SK-N-SH (cell line): Measurements from ENCODE around the gene RBMS3. TPM values are rescaled to one million over a fixed set of nuclear protein-coding genes. Genes with fewer than 3 reads are reported as not detected.
A peak's percentile ranks its signal among the peaks of the same experiment; 100 is the strongest.

Experiments used
- CTCF ChIA-PET: fragments of 300-600, 350-600 bp; formaldehyde crosslinking; extraction: SDS; loops from one replicate; lab custom pipeline; 2021; lab: Yijun Ruan, JAX
- POLR2A ChIA-PET: fragments of 350-600 bp; sonication (Branson Sonifier 250); formaldehyde crosslinking; extraction: SDS; loops from one replicate; lab custom pipeline; 2020; ENCODE audit warnings: antibody characterized with exemption, inconsistent platforms; lab: Yijun Ruan, JAX
- DNase-seq: peaks from one replicate; pipeline ENCODE4 v3.0.0; 2012
- H2AFZ ChIP-seq: fragments of 200-600 bp; sonication (generic); 2 replicates; pipeline ENCODE4 v1.8.1; 2016; ENCODE audit warnings: antibody characterized with exemption, mild to moderate bottlenecking, low read depth
- H3F3A ChIP-seq: fragments of 200-600 bp; sonication (generic); replicated peaks from 2 replicates; pipeline ENCODE3; 2016; ENCODE audit warnings: antibody characterized with exemption, mild to moderate bottlenecking; ENCODE audit not compliant: insufficient read depth
- H3K27ac ChIP-seq, 2 experiments: fragments of 200-500 bp in 1 of 2; fragments of 200-600 bp in 1 of 2; sonication (Bioruptor generic) in 1 of 2; sonication (generic), shearing (Covaris generic) in 1 of 2; 2 replicates each; pipeline versions ENCODE4 v1.5.1 to v1.6.1; 2014 to 2016; ENCODE audit warnings: low read depth in 2 of 2, inconsistent platforms in 1 of 2, low read length in 1 of 2, mild to moderate bottlenecking in 1 of 2, mixed read lengths in 1 of 2
- H3K27me3 ChIP-seq: fragments of 200-600 bp; sonication (generic), shearing (Covaris generic); 2 replicates; pipeline ENCODE4 v1.6.1; 2016; ENCODE audit warnings: mixed run types; ENCODE audit not compliant: insufficient read depth
- H3K36me3 ChIP-seq, 2 experiments: fragments of 200-500 bp in 1 of 2; fragments of 200-600 bp in 1 of 2; sonication (Bioruptor generic) in 1 of 2; sonication (generic) in 1 of 2; replicated peaks in 1 of 2; 2 replicates each; pipeline versions ENCODE3 to v1.5.1; 2014 to 2016; ENCODE audit warnings: low read length in 1 of 2, mild to moderate bottlenecking in 1 of 2; ENCODE audit not compliant: insufficient read depth in 2 of 2, control insufficient read depth in 1 of 2
- H3K4me1 ChIP-seq, 2 experiments: fragments of 200-500 bp in 1 of 2; fragments of 200-600 bp in 1 of 2; sonication (Bioruptor generic) in 1 of 2; sonication (generic), shearing (Covaris generic) in 1 of 2; 2 replicates each; pipeline versions ENCODE4 v1.5.1 to v1.6.1; 2014 to 2016; ENCODE audit warnings: low read depth in 1 of 2, low read length in 1 of 2, mixed run types in 1 of 2; ENCODE audit not compliant: insufficient read depth in 2 of 2, control insufficient read depth in 1 of 2
- H3K4me2 ChIP-seq: fragments of 200-600 bp; sonication (generic), shearing (Covaris generic); 2 replicates; pipeline ENCODE4 v1.6.1; 2017; ENCODE audit warnings: mixed run types
- H3K4me3 ChIP-seq, 2 experiments: fragments of 200-500 bp in 1 of 2; fragments of 200-600 bp in 1 of 2; sonication (Bioruptor generic) in 1 of 2; sonication (generic), shearing (Covaris generic) in 1 of 2; 2 replicates each; pipeline versions ENCODE4 v1.5.1 to v1.8.1; 2014 to 2016; ENCODE audit warnings: low read depth in 2 of 2, inconsistent platforms in 1 of 2, low read length in 1 of 2, mild to moderate bottlenecking in 1 of 2, mixed read lengths in 1 of 2, moderate library complexity in 1 of 2
- H3K79me2 ChIP-seq: fragments of 200-600 bp; sonication (generic); 2 replicates; pipeline ENCODE4 v1.8.1; 2017; ENCODE audit warnings: mild to moderate bottlenecking; ENCODE audit not compliant: insufficient read depth
- H3K9ac ChIP-seq: fragments of 200-600 bp; sonication (generic); 2 replicates; pipeline ENCODE4 v1.6.1; 2017; ENCODE audit warnings: mixed run types
- H3K9me2 ChIP-seq: fragments of 200-600 bp; sonication (generic); 2 replicates; pipeline ENCODE4 v1.6.1; 2017; ENCODE audit warnings: mixed run types
- H3K9me3 ChIP-seq: fragments of 200-600 bp; sonication (generic); 2 replicates; pipeline ENCODE4 v1.6.1; 2017; ENCODE audit warnings: mixed run types, mild to moderate bottlenecking, moderate library complexity
- H4K20me1 ChIP-seq: fragments of 200-600 bp; sonication (generic); 2 replicates; pipeline ENCODE4 v1.6.1; 2017; ENCODE audit warnings: mild to moderate bottlenecking, mixed run types; ENCODE audit not compliant: insufficient read depth
- CTCF ChIP-seq: fragments of 200-600 bp; sonication (generic); IDR thresholded peaks from 2 replicates; pipeline ENCODE4 v1.6.1; 2017; ENCODE audit warnings: antibody characterized with exemption, mild to moderate bottlenecking, moderate library complexity
- EP300 ChIP-seq, 2 experiments: IDR thresholded peaks; 2 replicates each; pipeline versions ENCODE4 v1.4.0 to v1.6.1; 2012; ENCODE audit warnings: borderline replicate concordance in 1 of 2, low read depth in 1 of 2, low read length in 1 of 2
- EZH2phosphoT487 ChIP-seq: fragments of 200-600 bp; sonication (generic); IDR thresholded peaks from 2 replicates; pipeline ENCODE4 v1.6.1; 2017; ENCODE audit warnings: low read depth, mixed run types, mild to moderate bottlenecking, antibody characterized with exemption, moderate library complexity, borderline replicate concordance
- FOSL2 ChIP-seq: IDR thresholded peaks from 2 replicates; pipeline ENCODE4 v1.4.0; 2012; ENCODE audit warnings: low read depth, mild to moderate bottlenecking, moderate library complexity, borderline replicate concordance
- FOXJ3 ChIP-seq: sonication (generic); formaldehyde crosslinking; IDR thresholded peaks from 2 replicates; pipeline ENCODE4 v1.5.1; 2020; ENCODE audit warnings: mild to moderate bottlenecking, missing genetic modification reagents
- MXI1 ChIP-seq: IDR thresholded peaks from 2 replicates; pipeline ENCODE4 v1.6.1; 2012; ENCODE audit warnings: mild to moderate bottlenecking, low read depth, low read length, improper control_type of control experiment
- NFIC ChIP-seq: IDR thresholded peaks from 2 replicates; pipeline ENCODE4 v1.4.0; 2012; ENCODE audit warnings: borderline replicate concordance
- NRF1 ChIP-seq: IDR thresholded peaks from 2 replicates; pipeline ENCODE4 v1.6.1; 2012; ENCODE audit warnings: low read depth, mild to moderate bottlenecking, low read length
- RAD21 ChIP-seq: IDR thresholded peaks from 2 replicates; pipeline ENCODE4 v1.6.1; 2012; ENCODE audit warnings: mild to moderate bottlenecking, low read length
- RCOR1 ChIP-seq: fragments of 150-350 bp; IDR thresholded peaks from 2 replicates; pipeline ENCODE4 v1.6.1; 2017; ENCODE audit warnings: antibody characterized with exemption, low read length
- RFX5 ChIP-seq: IDR thresholded peaks from 2 replicates; pipeline ENCODE4 v1.6.1; 2012; ENCODE audit warnings: mild to moderate bottlenecking, improper control_type of control experiment, low read length
- SIN3A ChIP-seq: IDR thresholded peaks from 2 replicates; pipeline ENCODE4 v1.6.1; 2012; ENCODE audit warnings: low read depth, mild to moderate bottlenecking, low read length, moderate library complexity, borderline replicate concordance
- SMC3 ChIP-seq: IDR thresholded peaks from 2 replicates; pipeline ENCODE4 v1.6.1; 2012; ENCODE audit warnings: low read depth, low read length, improper control_type of control experiment
- TCF12 ChIP-seq: IDR thresholded peaks from 2 replicates; pipeline ENCODE4 v1.4.0; 2012
- TEAD4 ChIP-seq: IDR thresholded peaks from 2 replicates; pipeline ENCODE4 v1.4.0; 2012; ENCODE audit warnings: mild to moderate bottlenecking, borderline replicate concordance; ENCODE audit not compliant: insufficient read depth
- USF2 ChIP-seq: fragments of 150-350 bp; IDR thresholded peaks from 2 replicates; pipeline ENCODE4 v1.6.1; 2017; ENCODE audit warnings: antibody characterized with exemption, low read length, low read depth, borderline replicate concordance
- WGBS: methylation state at CpG from one replicate; pipeline ENCODE4 v1.1.6; 2017; ENCODE audit warnings: low lambda C conversion rate; 5-methylcytosine and 5-hydroxymethylcytosine counted together
- polyA plus RNA-seq, 3 experiments: library from polyadenylated mRNA; depleted of rRNA; stranded (reverse); fragments of >200 nt; gene quantifications; 2 replicates each; pipeline ENCODE4 v1.2.3, GENCODE V29; 2012

RBMS3 gene
- polyA plus RNA-seq, 1 of the 3 experiments (the other 2 are of a cell fraction) = 8.2 TPM

GRCh38 chr3:30042274-30042859 lies 761.5 kb downstream of the RBMS3 start:
- Histone ChIP-seq H3K27ac (no peak overlapping the region; a peak in 1 of 4 replicates), H3K9me3 (no peaks in the 10 kb centered on the region), H3K9ac (no peak overlapping the region), H2AFZ (peak overlapping the region; percentile 32; the same call in 1 of the 2 replicates), H3K36me3 (no peaks in the 10 kb centered on the region), H3K4me3 (no peak overlapping the region), H3K9me2 (no peaks in the 10 kb centered on the region), H3K27me3 (no peaks in the 10 kb centered on the region), H3F3A (no peaks in the 10 kb centered on the region), H3K79me2 (no peaks in the 10 kb centered on the region), H3K4me2 (no peak overlapping the region), H4K20me1 (no peaks in the 10 kb centered on the region), H3K4me1 (peaks cover 8 to 20% of the 10 kb centered on the region in 2 experiments)
- 17% methylated on average over 4 of the region's 4 CpGs for WGBS
- CTCF ChIA-PET = interaction anchor here (0.6 to 6.5 kb wide), 68 partner anchors 8 to 1130 kb away, joined by 3 to 193 read pairs (median 4); no protein-coding TSS in a partner anchor
- POLR2A ChIA-PET = interaction anchor here (0.7 kb wide), 1 partner anchor 712 kb away, joined by 3 read pairs; no protein-coding TSS in a partner anchor
- peak; percentile 49 for DNase-seq
- TF ChIP-seq TCF12 = no peak
- TF ChIP-seq TEAD4 = no peak
- TF ChIP-seq CTCF = peak; percentile 92
- TF ChIP-seq FOSL2 = no peak
- peak in 1 of 2 experiments; percentile 27; a peak in 1 of 4 replicates for TF ChIP-seq EP300 (IDR thresholded peaks at IDR 0.05; ENCODE audit: borderline replicate concordance in 1 of 2, low read depth in 1 of 2, low read length in 1 of 2)
- no peak for TF ChIP-seq RFX5
- TF ChIP-seq FOXJ3 (CRISPR knock-in tag) = no peak
- no peak for TF ChIP-seq EZH2phosphoT487
- TF ChIP-seq RAD21 = peak; percentile 99
- TF ChIP-seq SMC3 = peak; percentile 95
- no peak for TF ChIP-seq NFIC
- no peak for TF ChIP-seq MXI1
- peak; percentile 16; the same call in 1 of the 2 replicates for TF ChIP-seq NRF1
- TF ChIP-seq RCOR1 = no peak
- TF ChIP-seq USF2 = no peak
- TF ChIP-seq SIN3A = no peak
